ENCODE results near the gene TUBE1. TPM values are rescaled to one million over a fixed set of nuclear protein-coding genes. Genes with fewer than 3 reads are reported as not detected.

Gene TUBE1
- total and polyA plus RNA-seq, 7 donors: 7.6 to 65.2 (median 32.5) TPM

DNA sequence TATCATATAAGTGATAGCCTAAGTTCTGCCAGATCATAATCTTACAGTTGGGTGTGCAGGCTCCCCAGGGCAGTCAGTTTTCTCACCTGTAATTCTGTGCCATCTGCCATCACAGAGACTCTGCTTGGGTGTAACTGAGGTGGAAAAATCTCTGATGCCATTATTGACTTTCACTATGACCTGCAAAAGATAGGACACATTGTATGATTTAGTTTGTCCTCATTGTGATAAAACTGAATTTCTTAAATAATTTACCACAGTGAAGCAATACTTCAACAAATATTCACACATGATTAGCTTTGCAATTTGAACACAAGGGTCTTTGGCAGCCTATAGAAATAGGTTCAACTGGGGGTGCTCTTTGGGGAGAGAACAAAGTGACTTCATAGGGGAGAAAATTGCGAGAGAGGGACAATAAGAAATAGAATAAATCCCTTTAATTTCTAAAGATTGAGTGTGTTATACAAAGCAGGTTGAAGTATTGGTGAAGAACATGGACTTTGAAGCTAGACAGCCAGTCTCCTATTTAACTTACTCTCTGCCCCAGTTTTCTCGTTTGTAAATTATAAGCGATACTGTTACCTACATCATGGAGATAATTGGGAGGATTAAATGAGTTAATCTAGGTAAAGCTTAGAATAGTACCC is 27.4 kb upstream of the TUBE1 start:
- H3K27me3 ChIP-seq: no peaks in the 10 kb centered on the region
- TF ChIP-seq, protein P1, sequence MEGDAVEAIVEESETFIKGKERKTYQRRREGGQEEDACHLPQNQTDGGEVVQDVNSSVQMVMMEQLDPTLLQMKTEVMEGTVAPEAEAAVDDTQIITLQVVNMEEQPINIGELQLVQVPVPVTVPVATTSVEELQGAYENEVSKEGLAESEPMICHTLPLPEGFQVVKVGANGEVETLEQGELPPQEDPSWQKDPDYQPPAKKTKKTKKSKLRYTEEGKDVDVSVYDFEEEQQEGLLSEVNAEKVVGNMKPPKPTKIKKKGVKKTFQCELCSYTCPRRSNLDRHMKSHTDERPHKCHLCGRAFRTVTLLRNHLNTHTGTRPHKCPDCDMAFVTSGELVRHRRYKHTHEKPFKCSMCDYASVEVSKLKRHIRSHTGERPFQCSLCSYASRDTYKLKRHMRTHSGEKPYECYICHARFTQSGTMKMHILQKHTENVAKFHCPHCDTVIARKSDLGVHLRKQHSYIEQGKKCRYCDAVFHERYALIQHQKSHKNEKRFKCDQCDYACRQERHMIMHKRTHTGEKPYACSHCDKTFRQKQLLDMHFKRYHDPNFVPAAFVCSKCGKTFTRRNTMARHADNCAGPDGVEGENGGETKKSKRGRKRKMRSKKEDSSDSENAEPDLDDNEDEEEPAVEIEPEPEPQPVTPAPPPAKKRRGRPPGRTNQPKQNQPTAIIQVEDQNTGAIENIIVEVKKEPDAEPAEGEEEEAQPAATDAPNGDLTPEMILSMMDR (IDR thresholded peaks at IDR 0.05): no peak
- TF ChIP-seq POLR2AphosphoS5 (IDR thresholded peaks at IDR 0.05) (no peak), POLR2A (IDR thresholded peaks at IDR 0.05) (no peak), EP300 (IDR thresholded peaks at IDR 0.05) (no peak)
- H3K36me3 ChIP-seq: peaks cover 37 to 100% (median 57%) of the 10 kb centered on the region in 4 donors
- no peak overlapping the region for H3K27ac ChIP-seq
- intact Hi-C loops (cut with DNase I): no loop called here
- H3K4me3 ChIP-seq: no peak overlapping the region
- peaks cover 0 to 8% (median 6%) of the 10 kb centered on the region in 4 donors for H3K4me1 ChIP-seq
- no peak for DNase-seq
- 85 to 94% methylated on average over 3 of the region's 3 CpGs for WGBS, 2 donors
- H3K9me3 ChIP-seq: no peaks in the 10 kb centered on the region

DNA sequence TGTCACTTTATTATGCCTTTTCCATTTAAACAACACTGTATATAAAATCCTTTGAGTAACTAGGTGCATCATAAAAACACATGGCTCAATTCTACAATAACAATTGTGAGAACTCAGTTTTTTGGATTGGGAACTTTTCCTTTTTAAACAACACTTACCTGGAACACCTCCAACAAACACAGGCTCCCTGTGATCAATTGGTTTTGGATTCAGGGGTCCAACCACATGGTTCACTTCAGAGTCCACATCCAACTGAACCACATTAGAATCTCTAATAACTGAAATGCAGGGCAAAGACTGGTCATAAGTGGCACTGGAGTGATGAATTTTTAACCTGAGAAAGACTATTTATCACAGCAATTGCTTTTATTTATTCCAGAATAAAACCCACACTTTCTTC is 26.6 kb upstream of the TUBE1 start:
- H3K27me3 ChIP-seq: no peaks in the 10 kb centered on the region
- no peak overlapping the region for H3K27ac ChIP-seq
- intact Hi-C loops (cut with DNase I): no loop called here
- H3K4me1 ChIP-seq: peaks cover 0 to 8% (median 6%) of the 10 kb centered on the region in 4 donors
- H3K36me3 ChIP-seq: peaks cover 29 to 100% (median 51%) of the 10 kb centered on the region in 4 donors
- DNase-seq: no peak
- no peaks in the 10 kb centered on the region for H3K9me3 ChIP-seq
- H3K4me3 ChIP-seq: no peak overlapping the region
- TF ChIP-seq POLR2A (IDR thresholded peaks at IDR 0.05) (no peak), EP300 (IDR thresholded peaks at IDR 0.05) (no peak), POLR2AphosphoS5 (IDR thresholded peaks at IDR 0.05) (no peak)
- TF ChIP-seq, protein P1 (IDR thresholded peaks at IDR 0.05): no peak

DNA sequence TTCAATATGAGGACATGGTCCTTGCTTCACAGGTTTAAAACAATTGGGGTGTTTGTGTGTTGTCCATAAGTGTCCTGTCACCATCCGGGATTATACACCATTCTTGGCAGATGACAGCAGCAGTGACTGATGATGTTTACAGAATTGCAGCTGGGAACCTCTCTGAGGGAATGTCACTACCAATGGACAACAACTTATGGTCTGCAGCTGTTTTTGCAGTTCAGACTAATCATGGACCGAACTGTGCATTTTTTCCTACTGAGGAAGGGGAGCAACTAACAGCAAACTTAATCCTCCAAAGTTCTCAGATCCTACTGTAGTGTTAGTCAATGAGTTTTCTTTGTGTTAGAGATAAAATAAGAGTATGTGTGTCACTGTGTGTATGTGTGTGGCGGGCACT is 26.1 kb upstream of the TUBE1 start:
- peaks cover 26 to 100% (median 52%) of the 10 kb centered on the region in 4 donors for H3K36me3 ChIP-seq
- no peak overlapping the region for H3K27ac ChIP-seq
- H3K4me1 ChIP-seq: peaks cover 0 to 8% (median 6%) of the 10 kb centered on the region in 4 donors
- WGBS, 2 donors: 65 to 80% methylated on average over 3 of the region's 3 CpGs
- H3K4me3 ChIP-seq: no peak overlapping the region
- H3K27me3 ChIP-seq: no peaks in the 10 kb centered on the region
- no peaks in the 10 kb centered on the region for H3K9me3 ChIP-seq
- intact Hi-C loops (cut with DNase I): no loop called here
- TF ChIP-seq EP300 (IDR thresholded peaks at IDR 0.05) (no peak), POLR2AphosphoS5 (IDR thresholded peaks at IDR 0.05) (no peak), POLR2A (IDR thresholded peaks at IDR 0.05) (no peak)
- TF ChIP-seq, protein P1 (IDR thresholded peaks at IDR 0.05): no peak
- DNase-seq: no peak

DNA sequence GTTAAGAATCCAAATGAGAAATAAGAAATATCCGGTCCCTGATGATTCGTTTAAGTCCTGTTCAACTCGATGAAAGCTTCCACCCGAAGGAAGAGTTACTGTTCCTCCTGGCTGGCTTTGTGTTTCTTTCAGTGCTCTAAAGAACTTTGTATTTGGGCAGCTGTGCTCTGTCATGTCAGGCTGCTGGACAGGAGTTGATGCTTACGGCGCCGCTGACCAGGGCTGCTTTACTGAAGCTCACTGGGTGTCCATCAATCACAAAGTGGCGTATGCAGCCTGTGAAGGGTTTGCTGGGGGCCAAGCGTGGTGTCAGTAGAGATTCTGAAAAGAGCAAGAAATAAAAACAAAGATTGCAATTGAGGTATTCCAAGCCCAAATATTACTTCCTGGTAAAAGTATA is 22.0 kb upstream of the TUBE1 start:
- Histone ChIP-seq H3K27me3 (no peaks in the 10 kb centered on the region), H3K27ac (peak overlapping the region in 2 of 4 donors; percentile 16 to 47)
- intact Hi-C loops (cut with DNase I): no loop called here

More for the DNA sequence above, 22.0 kb upstream of the TUBE1 start:
- peak in 2 of 4 donors; percentile 13 to 30 for TF ChIP-seq POLR2AphosphoS5 (IDR thresholded peaks at IDR 0.05)
- TF ChIP-seq, protein P1 (IDR thresholded peaks at IDR 0.05): no peak
- WGBS, 2 donors: 70 to 80% methylated on average over 9 of the region's 9 CpGs
- Histone ChIP-seq H3K4me3 (no peak overlapping the region), H3K4me1 (no peaks in the 10 kb centered on the region), H3K36me3 (peaks cover 19 to 82% (median 46%) of the 10 kb centered on the region in 4 donors), H3K9me3 (no peaks in the 10 kb centered on the region)
- peak; percentile 64 for DNase-seq
